Spleen (tissue), 11 donors: ENCODE results near the gene PRM3. TPM values are rescaled to one million over a fixed set of nuclear protein-coding genes. Genes with fewer than 3 reads are reported as not detected.

Experiments
- DNase-seq: peaks from one replicate; pipeline ENCODE4 v3.0.0-alpha.2; 2020
- H3K27ac ChIP-seq, 8 donors: fragments of 200-600 bp; sonication (generic) in 7 of 8; 1 replicate in 4 of 8; 2 replicates in 4 of 8; pipeline versions ENCODE4 v1.5.0 to v1.8.0; 2016 to 2021; ENCODE audit warnings: inconsistent platforms in 4 of 8, mild to moderate bottlenecking in 4 of 8, moderate library complexity in 1 of 8
- H3K27me3 ChIP-seq, 7 donors: fragments of 200-600 bp; sonication (generic) in 6 of 7; replicated peaks in 1 of 7; 1 replicate in 4 of 7; 2 replicates in 3 of 7; pipeline versions ENCODE4 v1.5.0 to v1.8.0; 2016 to 2021; ENCODE audit warnings: inconsistent platforms in 3 of 7, mild to moderate bottlenecking in 1 of 7
- H3K36me3 ChIP-seq, 6 donors: fragments of 200-600 bp; sonication (generic) in 5 of 6; 1 replicate in 4 of 6; 2 replicates in 2 of 6; pipeline versions ENCODE4 v1.5.0 to v1.8.0; 2016 to 2021; ENCODE audit warnings: inconsistent platforms in 2 of 6
- H3K4me1 ChIP-seq, 6 donors: fragments of 200-600 bp; sonication (generic) in 5 of 6; 1 replicate in 3 of 6; 2 replicates in 3 of 6; pipeline versions ENCODE4 v1.5.0 to v1.8.0; 2016 to 2021; ENCODE audit warnings: inconsistent platforms in 3 of 6
- H3K4me3 ChIP-seq, 8 donors: fragments of 200-600 bp; sonication (generic) in 7 of 8; 1 replicate in 4 of 8; 2 replicates in 4 of 8; pipeline versions ENCODE4 v1.5.0 to v1.8.0; 2016 to 2021; ENCODE audit warnings: inconsistent platforms in 4 of 8, mild to moderate bottlenecking in 4 of 8, moderate library complexity in 2 of 8
- H3K9me3 ChIP-seq, 8 donors: fragments of 200-600 bp; sonication (generic) in 7 of 8; 1 replicate in 4 of 8; 2 replicates in 4 of 8; pipeline versions ENCODE4 v1.5.0 to v1.8.0; 2016 to 2021; ENCODE audit warnings: inconsistent platforms in 4 of 8
- POLR2A ChIP-seq, 3 donors: fragments of 450-650 bp; IDR thresholded peaks; one replicate each; pipeline ENCODE4 v1.5.1; 2017; ENCODE audit warnings: antibody characterized with exemption in 3 of 3, mild to moderate bottlenecking in 1 of 3
- POLR2AphosphoS5 ChIP-seq, 3 donors: sonication (generic); formaldehyde crosslinking; IDR thresholded peaks; one replicate each; pipeline ENCODE4 v1.5.1; 2017; ENCODE audit warnings: antibody characterized with exemption in 3 of 3
- WGBS, 5 donors: extraction: QIAGEN DNeasy Blood & Tissue Kit in 3 of 5; methylation state at CpG; one replicate each; pipeline versions ENCODE4 v1.1.5 to v1.1.7; 2013 to 2018; 5-methylcytosine and 5-hydroxymethylcytosine counted together
- intact Hi-C: fragments of 100-400 bp; cut with DNase I; formaldehyde crosslinking; loops from one replicate; pipeline ENCODE4 v1.15.0; 2023; ENCODE audit warnings: low total_unique reads
- polyA plus RNA-seq, 3 donors: library from polyadenylated mRNA; stranded (reverse); fragments of 200-250 nt; gene quantifications; one replicate each; pipeline ENCODE4 v1.2.1, GENCODE V29; 2013
- total RNA-seq, 7 donors: library from RNA; depleted of rRNA in 3 of 7; stranded (reverse); fragments of >200 nt in 3 of 7; fragmentation: NEBNext Ultra II Directional in 4 of 7; extraction: Animal tissue kit (Norgen Biotek cat#: 25700) in 4 of 7; gene quantifications; one replicate each; pipeline versions ENCODE4 v1.1.0 to v1.2.1, GENCODE V29; 2016 to 2021
- TF ChIP-seq, protein P1 (sequence below), 11 experiments: fragments of 200-600 bp in 7 of 11; fragments of 450-650 bp in 4 of 11; sonication (generic) in 4 of 11; IDR thresholded peaks in 8 of 11; conservative IDR thresholded peaks in 3 of 11; 1 replicate in 7 of 11; 2 replicates in 4 of 11; pipeline versions ENCODE4 v1.4.0 to v1.8.0; 2016 to 2021; ENCODE audit warnings: antibody characterized with exemption in 11 of 11, inconsistent platforms in 4 of 11, mild to moderate bottlenecking in 1 of 11
- donor health status: healthy with polysubstance abuse.
- donor health status: DM: no; HTN: no; CAD: no; lungs with moderate emphysema.
- donor health status: DM: no; HTN: no; CAD: no.
- donor health status: Bipolar disorder and iron deficiency.
- donor health status: healthy.
- donor health status: DM: no; HTN: no; CAD: no.
- donor health status: DM: yes; HTN: yes; CAD: no.

Gene PRM3
- total and polyA plus RNA-seq, 10 donors, result not detected

- H3K4me1 ChIP-seq, result peaks cover 24 to 88% (median 62%) of the 10 kb centered on the region in 6 donors
- no peak for DNase-seq
- no peaks in the 10 kb centered on the region for H3K27me3 ChIP-seq
- H3K4me3 ChIP-seq, result peak overlapping the region in 1 of 8 donors; percentile 11
- intact Hi-C loops, result no loop called here
- H3K27ac ChIP-seq, result peak overlapping the region in 7 of 8 donors; percentile 3 to 88 (median 84)
- H3K36me3 ChIP-seq, result no peaks in the 10 kb centered on the region
- TF ChIP-seq POLR2A (IDR thresholded peaks at IDR 0.05) (no peak), POLR2AphosphoS5 (IDR thresholded peaks at IDR 0.05) (no peak)
- TF ChIP-seq, protein P1, sequence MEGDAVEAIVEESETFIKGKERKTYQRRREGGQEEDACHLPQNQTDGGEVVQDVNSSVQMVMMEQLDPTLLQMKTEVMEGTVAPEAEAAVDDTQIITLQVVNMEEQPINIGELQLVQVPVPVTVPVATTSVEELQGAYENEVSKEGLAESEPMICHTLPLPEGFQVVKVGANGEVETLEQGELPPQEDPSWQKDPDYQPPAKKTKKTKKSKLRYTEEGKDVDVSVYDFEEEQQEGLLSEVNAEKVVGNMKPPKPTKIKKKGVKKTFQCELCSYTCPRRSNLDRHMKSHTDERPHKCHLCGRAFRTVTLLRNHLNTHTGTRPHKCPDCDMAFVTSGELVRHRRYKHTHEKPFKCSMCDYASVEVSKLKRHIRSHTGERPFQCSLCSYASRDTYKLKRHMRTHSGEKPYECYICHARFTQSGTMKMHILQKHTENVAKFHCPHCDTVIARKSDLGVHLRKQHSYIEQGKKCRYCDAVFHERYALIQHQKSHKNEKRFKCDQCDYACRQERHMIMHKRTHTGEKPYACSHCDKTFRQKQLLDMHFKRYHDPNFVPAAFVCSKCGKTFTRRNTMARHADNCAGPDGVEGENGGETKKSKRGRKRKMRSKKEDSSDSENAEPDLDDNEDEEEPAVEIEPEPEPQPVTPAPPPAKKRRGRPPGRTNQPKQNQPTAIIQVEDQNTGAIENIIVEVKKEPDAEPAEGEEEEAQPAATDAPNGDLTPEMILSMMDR (IDR thresholded peaks at IDR 0.05 in 8 of 11, conservative IDR thresholded peaks at IDR 0.05 in 3 of 11), result no peak
- 76 to 89% (median 78%) methylated on average over 12 to 21 of the region's 21 CpGs for WGBS, 5 donors
- no peaks in the 10 kb centered on the region for H3K9me3 ChIP-seq
Observed at GRCh38 chr16:11307639-11308492, 34.4 kb upstream of the PRM3 start.

GRCh38 chr16:11306997-11307638, 33.7 kb upstream of the PRM3 start:
- Histone ChIP-seq H3K36me3 (no peaks in the 10 kb centered on the region), H3K27me3 (no peaks in the 10 kb centered on the region), H3K4me3 (no peak overlapping the region), H3K4me1 (peaks cover 16 to 80% (median 55%) of the 10 kb centered on the region in 6 donors), H3K27ac (peak overlapping the region in 6 of 8 donors; percentile 3 to 88 (median 84)), H3K9me3 (no peaks in the 10 kb centered on the region)
- no peak for TF ChIP-seq POLR2AphosphoS5 (IDR thresholded peaks at IDR 0.05)
- TF ChIP-seq POLR2A (IDR thresholded peaks at IDR 0.05), result no peak
- TF ChIP-seq, protein P1 (IDR thresholded peaks at IDR 0.05 in 8 of 11, conservative IDR thresholded peaks at IDR 0.05 in 3 of 11), result no peak
- intact Hi-C loops, result no loop called here
- 55 to 78% (median 67%) methylated on average over 7 of the region's 7 CpGs for WGBS, 5 donors
- DNase-seq, result no peak

- Histone ChIP-seq H3K36me3 (no peaks in the 10 kb centered on the region), H3K27ac (peak overlapping the region in 1 of 8 donors; percentile 84), H3K27me3 (no peaks in the 10 kb centered on the region), H3K9me3 (no peaks in the 10 kb centered on the region), H3K4me3 (no peak overlapping the region), H3K4me1 (peaks cover 12 to 73% (median 49%) of the 10 kb centered on the region in 6 donors)
- WGBS, 5 donors, result 78 to 93% (median 86%) methylated on average over 8 of the region's 8 CpGs
- TF ChIP-seq POLR2AphosphoS5 (IDR thresholded peaks at IDR 0.05) (no peak), POLR2A (IDR thresholded peaks at IDR 0.05) (no peak)
- TF ChIP-seq, protein P1 (IDR thresholded peaks at IDR 0.05 in 8 of 11, conservative IDR thresholded peaks at IDR 0.05 in 3 of 11), result no peak
- no peak for DNase-seq
- intact Hi-C loops, result no loop called here
Observed at GRCh38 chr16:11306381-11306780, 33.0 kb upstream of the PRM3 start.
